ENCODE measurements around the gene LRFN3. TPM values are rescaled to one million over a fixed set of nuclear protein-coding genes. Genes with fewer than 3 reads are reported as not detected.

Gene LRFN3
- 1 to 10 TPM; 2.5 to 6.6 (median 4.3) TPM for total RNA-seq

- TF ChIP-seq, protein P1, sequence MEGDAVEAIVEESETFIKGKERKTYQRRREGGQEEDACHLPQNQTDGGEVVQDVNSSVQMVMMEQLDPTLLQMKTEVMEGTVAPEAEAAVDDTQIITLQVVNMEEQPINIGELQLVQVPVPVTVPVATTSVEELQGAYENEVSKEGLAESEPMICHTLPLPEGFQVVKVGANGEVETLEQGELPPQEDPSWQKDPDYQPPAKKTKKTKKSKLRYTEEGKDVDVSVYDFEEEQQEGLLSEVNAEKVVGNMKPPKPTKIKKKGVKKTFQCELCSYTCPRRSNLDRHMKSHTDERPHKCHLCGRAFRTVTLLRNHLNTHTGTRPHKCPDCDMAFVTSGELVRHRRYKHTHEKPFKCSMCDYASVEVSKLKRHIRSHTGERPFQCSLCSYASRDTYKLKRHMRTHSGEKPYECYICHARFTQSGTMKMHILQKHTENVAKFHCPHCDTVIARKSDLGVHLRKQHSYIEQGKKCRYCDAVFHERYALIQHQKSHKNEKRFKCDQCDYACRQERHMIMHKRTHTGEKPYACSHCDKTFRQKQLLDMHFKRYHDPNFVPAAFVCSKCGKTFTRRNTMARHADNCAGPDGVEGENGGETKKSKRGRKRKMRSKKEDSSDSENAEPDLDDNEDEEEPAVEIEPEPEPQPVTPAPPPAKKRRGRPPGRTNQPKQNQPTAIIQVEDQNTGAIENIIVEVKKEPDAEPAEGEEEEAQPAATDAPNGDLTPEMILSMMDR (IDR thresholded peaks at IDR 0.05; ENCODE audit: low read depth) = no peak
Measured at GRCh38 chr19:35935911-35936737, at the start of gene LRFN3. TSS of gene LRFN3 (plus strand) at chr19:35936374. CDS start at chr19:35939426, 3,052 bp downstream.

DNA sequence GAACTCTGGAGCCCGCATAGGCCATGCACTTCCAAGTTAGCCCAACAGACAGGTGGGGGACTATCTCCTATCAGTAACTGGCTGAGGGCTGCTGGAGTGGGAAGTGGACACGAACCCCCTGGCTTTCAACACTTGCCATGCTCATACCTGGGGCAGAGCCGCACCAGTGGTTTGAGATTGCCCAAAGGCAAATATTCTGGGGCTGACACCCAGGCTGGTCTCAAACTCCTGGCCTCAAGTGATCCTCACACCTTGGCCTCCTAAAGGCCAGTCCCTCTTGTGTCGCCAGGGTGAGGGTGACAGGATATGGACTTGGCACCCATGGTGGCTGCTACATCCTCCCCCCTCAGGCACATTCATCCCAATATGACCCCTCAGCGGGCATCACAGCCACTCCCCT is 49.0 kb upstream of the LRFN3 start:
- TF ChIP-seq, protein P1 (IDR thresholded peaks at IDR 0.05; ENCODE audit: low read depth) = no peak

- TF ChIP-seq, protein P1 (IDR thresholded peaks at IDR 0.05; ENCODE audit: low read depth) = no peak
Measured at GRCh38 chr19:35888398-35888797, 47.8 kb upstream of the LRFN3 start.

DNA sequence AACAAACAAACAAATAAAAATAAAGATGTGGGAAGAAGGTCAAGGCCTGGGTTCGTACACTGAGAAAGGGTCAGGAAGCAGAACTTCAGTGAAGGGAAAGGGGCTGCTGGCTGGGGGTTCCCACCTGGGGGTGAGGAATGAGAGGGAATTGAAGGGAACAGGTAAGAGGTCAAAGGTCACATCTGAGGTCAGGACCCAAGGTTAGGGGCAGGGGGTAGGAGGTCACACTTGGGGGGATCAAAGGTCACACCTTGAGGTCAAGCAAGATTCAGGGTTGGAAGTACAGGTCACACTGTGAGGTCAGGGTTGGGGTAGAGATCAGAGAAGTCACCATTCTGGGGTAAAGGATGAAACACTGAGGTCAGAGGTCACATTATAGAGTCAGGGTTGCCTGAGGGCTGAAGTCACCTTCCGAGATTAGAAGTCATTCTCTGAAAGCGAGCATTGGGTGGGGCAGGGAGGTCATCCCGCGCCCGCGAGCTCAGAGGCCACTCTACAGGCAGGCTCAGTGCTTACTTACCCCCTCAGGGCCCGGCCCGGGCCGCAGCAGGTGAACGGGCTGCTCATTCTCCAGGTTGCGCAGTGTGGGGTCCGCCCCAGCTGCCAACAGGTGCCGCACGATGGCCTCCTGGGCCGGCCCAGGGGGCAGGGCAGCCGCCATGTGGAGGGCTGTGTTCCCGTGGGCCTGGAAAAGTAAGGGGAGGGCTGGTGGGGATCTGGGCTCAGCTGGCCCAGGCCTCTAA is 46.6 kb upstream of the LRFN3 start:
- TF ChIP-seq, protein P1 (IDR thresholded peaks at IDR 0.05; ENCODE audit: low read depth) = no peak

DNA sequence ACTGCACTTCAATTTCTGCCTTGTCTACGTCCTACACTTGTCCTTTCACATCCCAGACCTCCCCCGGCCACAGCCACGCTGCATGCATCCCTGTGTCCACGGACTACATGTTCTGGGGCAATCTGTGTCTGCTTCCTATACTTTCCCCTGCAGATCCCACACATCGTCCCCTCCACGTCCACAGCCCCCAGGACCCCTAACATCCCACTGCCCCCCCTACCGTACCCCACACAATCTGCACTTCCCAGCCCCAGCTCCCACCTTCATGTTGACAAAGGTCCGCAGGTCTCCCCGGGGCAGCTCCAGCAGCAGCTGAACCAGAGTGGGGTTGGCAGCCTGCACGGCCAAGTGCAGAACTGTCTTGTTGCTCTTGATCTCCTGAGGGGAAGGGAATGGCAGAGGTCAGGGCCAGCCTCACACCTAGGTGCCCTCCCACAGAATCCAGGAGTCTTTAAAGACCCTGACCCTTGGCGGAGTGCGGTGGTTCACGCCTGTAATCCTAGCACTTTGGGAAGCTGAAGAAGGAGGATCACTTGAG is 46.0 kb upstream of the LRFN3 start:
- TF ChIP-seq, protein P1 (IDR thresholded peaks at IDR 0.05; ENCODE audit: low read depth) = no peak

GRCh38 chr19:35894342-35894741 is 41.8 kb upstream of the LRFN3 start:
- TF ChIP-seq, protein P1 (IDR thresholded peaks at IDR 0.05; ENCODE audit: low read depth) = no peak

All from subcutaneous adipose tissue (tissue), 4 donors.